HCT116 (cell line): ENCODE measurements around the gene ABR. TPM values are rescaled to one million over a fixed set of nuclear protein-coding genes. Genes with fewer than 3 reads are reported as not detected.

Experiments used
- ATAC-seq: fragments of 200-7000 bp; cut with Tn5 transposase; 2 replicates; pipeline ENCODE4 v1.9.1; 2020; ENCODE audit warnings: mild to moderate bottlenecking, moderate library complexity
- BruUV-seq: library from RNA; stranded (reverse); fragments of 400-500 nt; replicated peaks from 2 replicates; lab custom pipeline; 2021; lab: Mats Ljungman, UMichigan
- CTCF ChIA-PET: fragments of 300-600 bp; sonication (Branson Sonifier 250); formaldehyde crosslinking; loops from one replicate; lab custom pipeline; 2021; ENCODE audit warnings: antibody characterized with exemption; lab: Charles Lee
- POLR2A ChIA-PET: fragments of 300-600, 350-600 bp; sonication (Branson Sonifier 250); formaldehyde crosslinking; loops from one replicate; lab custom pipeline; 2021; ENCODE audit warnings: antibody characterized with exemption; lab: Charles Lee
- RAD21 ChIA-PET, 2 experiments: fragments of 300-600 bp; sonication (Branson Sonifier 250); formaldehyde crosslinking; loops; one replicate each; lab custom pipeline; 2023; ENCODE audit warnings: low total read pairs in 2 of 2; ENCODE audit not compliant: uncharacterized antibody in 2 of 2, unreplicated experiment in 2 of 2, low non-redundant PET in 1 of 2; lab: Charles Lee
- DNase-seq: peaks from one replicate; pipeline ENCODE4 v3.0.0-alpha.2; 2010; ENCODE audit warnings: low read depth, low spot score
- H2AFZ ChIP-seq: fragments of 200-600 bp; shearing (Covaris generic), sonication (generic); 2 replicates; pipeline ENCODE4 v1.6.1; 2017; ENCODE audit warnings: low read depth, mixed run types, mixed read lengths, antibody characterized with exemption, low read length; ENCODE audit not compliant: poor library complexity, severe bottlenecking
- H3K27ac ChIP-seq: 2 replicates; pipeline ENCODE4 v1.5.1; 2012; ENCODE audit warnings: low read depth, low read length
- H3K27me3 ChIP-seq: fragments of 200-600 bp; sonication (generic); 2 replicates; pipeline ENCODE4 v1.6.1; 2016; ENCODE audit warnings: mixed run types, low read length, mixed read lengths; ENCODE audit not compliant: insufficient read depth
- H3K36me3 ChIP-seq, 2 experiments: fragments of 200-500 bp in 1 of 2; fragments of 200-600 bp in 1 of 2; sonication (Bioruptor generic) in 1 of 2; sonication (generic) in 1 of 2; 2 replicates each; pipeline versions ENCODE4 v1.5.1 to v1.6.1; 2014 to 2016; ENCODE audit warnings: low read length in 2 of 2, inconsistent platforms in 1 of 2, mixed read lengths in 1 of 2, mixed run types in 1 of 2; ENCODE audit not compliant: insufficient read depth in 2 of 2, control insufficient read depth in 1 of 2
- H3K4me1 ChIP-seq, 2 experiments: fragments of 200-600 bp in 1 of 2; sonication (generic) in 1 of 2; 2 replicates each; pipeline versions ENCODE4 v1.5.1 to v1.6.1; 2012 to 2017; ENCODE audit warnings: low read length in 2 of 2, inconsistent platforms in 1 of 2, mild to moderate bottlenecking in 1 of 2, mixed read lengths in 1 of 2, mixed run types in 1 of 2, moderate library complexity in 1 of 2; ENCODE audit not compliant: insufficient read depth in 2 of 2, control insufficient read depth in 1 of 2
- H3K4me2 ChIP-seq: fragments of 200-600 bp; sonication (generic); 2 replicates; pipeline ENCODE4 v1.6.1; 2017; ENCODE audit warnings: mixed run types, low read length, mixed read lengths
- H3K4me3 ChIP-seq, 2 experiments: fragments of 200-600 bp in 1 of 2; sonication (generic) in 1 of 2; replicated peaks in 1 of 2; 2 replicates each; pipeline ENCODE4 v1.5.1; 2011 to 2016; ENCODE audit warnings: low read length in 2 of 2, control low read depth in 1 of 2, low read depth in 1 of 2, mild to moderate bottlenecking in 1 of 2, mixed read lengths in 1 of 2, mixed run types in 1 of 2
- H3K79me2 ChIP-seq: fragments of 200-600 bp; sonication (generic); 2 replicates; pipeline ENCODE4 v1.6.1; 2017; ENCODE audit warnings: mild to moderate bottlenecking, mixed run types, low read length, moderate library complexity, mixed read lengths; ENCODE audit not compliant: insufficient read depth
- H3K9ac ChIP-seq: fragments of 200-600 bp; sonication (generic); 2 replicates; pipeline ENCODE4 v1.6.1; 2016; ENCODE audit warnings: low read length, mixed read lengths
- H3K9me2 ChIP-seq: fragments of 200-600 bp; sonication (generic), shearing (Covaris generic); 2 replicates; pipeline ENCODE4 v1.6.1; 2017; ENCODE audit warnings: mixed run types, mild to moderate bottlenecking, moderate library complexity; ENCODE audit not compliant: insufficient read depth
- H3K9me3 ChIP-seq, 2 experiments: fragments of 200-500 bp in 1 of 2; fragments of 200-600 bp in 1 of 2; sonication (Bioruptor generic) in 1 of 2; sonication (generic) in 1 of 2; 2 replicates each; pipeline ENCODE4 v1.6.1; 2014 to 2017; ENCODE audit warnings: low read length in 2 of 2, mixed read lengths in 2 of 2, inconsistent platforms in 1 of 2, low read depth in 1 of 2, mild to moderate bottlenecking in 1 of 2, mixed run types in 1 of 2, moderate library complexity in 1 of 2; ENCODE audit not compliant: control insufficient read depth in 1 of 2, insufficient read depth in 1 of 2
- H4K20me1 ChIP-seq: fragments of 200-600 bp; sonication (generic), shearing (Covaris generic); 2 replicates; pipeline ENCODE4 v1.6.1; 2017; ENCODE audit warnings: mixed run types, mild to moderate bottlenecking, moderate library complexity; ENCODE audit not compliant: insufficient read depth
- CBX3 ChIP-seq: IDR thresholded peaks from 2 replicates; pipeline ENCODE4 v1.6.1; 2012; ENCODE audit warnings: low read depth
- CEBPB ChIP-seq: IDR thresholded peaks from 2 replicates; pipeline ENCODE4 v1.6.1; 2012; ENCODE audit warnings: low read depth
- EGR1 ChIP-seq: IDR thresholded peaks from 2 replicates; pipeline ENCODE4 v1.6.1; 2012; ENCODE audit warnings: low read depth
- ELF1 ChIP-seq: IDR thresholded peaks from 2 replicates; pipeline ENCODE4 v1.6.1; 2012; ENCODE audit warnings: low read depth, borderline replicate concordance
- JUND ChIP-seq: IDR thresholded peaks from 2 replicates; pipeline ENCODE4 v1.6.1; 2012
- POLR2A ChIP-seq: IDR thresholded peaks from 2 replicates; pipeline ENCODE4 v1.7.0; 2011; ENCODE audit warnings: borderline replicate concordance; ENCODE audit not compliant: insufficient read depth, insufficient read length; ENCODE audit errors: extremely low read depth
- RAD21 ChIP-seq: IDR thresholded peaks from 2 replicates; pipeline ENCODE4 v1.6.1; 2012; ENCODE audit warnings: low read depth, mild to moderate bottlenecking
- REST ChIP-seq: IDR thresholded peaks from 2 replicates; pipeline ENCODE4 v1.6.1; 2012; ENCODE audit warnings: low read depth
- SP1 ChIP-seq: IDR thresholded peaks from 2 replicates; pipeline ENCODE4 v1.6.1; 2012; ENCODE audit warnings: low read depth
- SRF ChIP-seq: IDR thresholded peaks from 2 replicates; pipeline ENCODE4 v1.6.1; 2012; ENCODE audit warnings: low read depth
- TCF7L2 ChIP-seq: IDR thresholded peaks from 2 replicates; pipeline ENCODE4 v1.7.0; 2011; ENCODE audit warnings: borderline replicate concordance, inconsistent platforms; ENCODE audit not compliant: insufficient read depth, insufficient read length; ENCODE audit errors: extremely low read depth
- ZNF274 ChIP-seq: fragments of 200-500 bp; sonication (Bioruptor generic); IDR thresholded peaks from 2 replicates; pipeline ENCODE4 v1.6.1; 2014; ENCODE audit warnings: mild to moderate bottlenecking, low read depth, low read length, inconsistent platforms
- intact Hi-C: fragments of 100-400 bp; cut with micrococcal nuclease; formaldehyde crosslinking; loops from 2 replicates; pipeline ENCODE4 v1.10.0; 2022
- total RNA-seq: library from RNA; stranded (reverse); gene quantifications from one replicate; pipeline ENCODE4 v1.2.1, GENCODE V29; 2021; ENCODE audit not compliant: unreplicated experiment
- TF ChIP-seq, protein P1 (sequence below), 3 experiments: fragments of 200-600 bp in 1 of 3; sonication (generic) in 1 of 3; IDR thresholded peaks in 2 of 3; conservative IDR thresholded peaks in 1 of 3; 2 replicates each; pipeline ENCODE4 v1.5.1; 2012 to 2017; ENCODE audit warnings: low read depth in 2 of 3, low read length in 2 of 3, antibody characterized with exemption in 1 of 3, borderline replicate concordance in 1 of 3, control low read depth in 1 of 3, mild to moderate bottlenecking in 1 of 3, mixed read lengths in 1 of 3, mixed run types in 1 of 3, moderate library complexity in 1 of 3; ENCODE audit not compliant: insufficient read depth in 1 of 3
- TF ChIP-seq, protein P2 (sequence below): IDR thresholded peaks from 2 replicates; pipeline ENCODE4 v1.6.1; 2012
- TF ChIP-seq, protein P3 (sequence below): IDR thresholded peaks from 2 replicates; pipeline ENCODE4 v1.6.1; 2012

ABR gene
- total RNA-seq, 1 experiment from 2014 or later: 58.5 TPM

DNA sequence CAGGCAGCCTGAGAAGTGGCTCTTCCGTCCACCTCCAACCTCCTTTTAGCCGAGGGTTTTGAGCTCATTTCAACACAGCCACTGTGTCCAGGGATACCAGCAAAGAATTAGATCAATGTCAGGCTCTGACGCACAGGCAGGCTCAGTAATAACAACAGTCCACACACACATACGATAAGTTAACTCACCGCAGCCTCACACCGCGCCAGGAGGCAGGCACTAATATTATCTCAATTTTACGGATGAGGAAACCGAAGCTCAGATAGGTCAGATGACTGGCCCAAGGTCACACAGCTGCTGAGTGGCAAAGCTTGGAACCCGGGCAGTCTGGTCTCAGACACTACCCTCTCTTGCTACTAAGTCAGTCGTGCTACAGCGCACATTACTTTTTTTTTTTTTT, 22.9 kb downstream of the ABR start:
- no peak overlapping the region for H3K4me2 ChIP-seq
- no peak overlapping the region for H2AFZ ChIP-seq
- ChIA-PET RAD21 (no interaction called here), POLR2A (no interaction called here), CTCF (interaction anchor here (0.9 to 1.1 kb wide), 3 partner anchors 9 to 99 kb away, joined by 3 to 4 read pairs (median 3); no protein-coding TSS in a partner anchor)
- H3K27me3 ChIP-seq: no peaks in the 10 kb centered on the region
- DNase-seq: no peak
- no TSS peak for BruUV-seq
- no peak overlapping the region for H3K27ac ChIP-seq
- intact Hi-C loops: no loop called here
- no peaks in the 10 kb centered on the region; a peak in 1 of 4 replicates for H3K36me3 ChIP-seq
- no peak for ATAC-seq
- H3K4me1 ChIP-seq: no peaks in the 10 kb centered on the region
- no peaks in the 10 kb centered on the region for H3K79me2 ChIP-seq
- H3K9me3 ChIP-seq: no peaks in the 10 kb centered on the region
- TF ChIP-seq SRF: no peak
- TF ChIP-seq, protein P1, sequence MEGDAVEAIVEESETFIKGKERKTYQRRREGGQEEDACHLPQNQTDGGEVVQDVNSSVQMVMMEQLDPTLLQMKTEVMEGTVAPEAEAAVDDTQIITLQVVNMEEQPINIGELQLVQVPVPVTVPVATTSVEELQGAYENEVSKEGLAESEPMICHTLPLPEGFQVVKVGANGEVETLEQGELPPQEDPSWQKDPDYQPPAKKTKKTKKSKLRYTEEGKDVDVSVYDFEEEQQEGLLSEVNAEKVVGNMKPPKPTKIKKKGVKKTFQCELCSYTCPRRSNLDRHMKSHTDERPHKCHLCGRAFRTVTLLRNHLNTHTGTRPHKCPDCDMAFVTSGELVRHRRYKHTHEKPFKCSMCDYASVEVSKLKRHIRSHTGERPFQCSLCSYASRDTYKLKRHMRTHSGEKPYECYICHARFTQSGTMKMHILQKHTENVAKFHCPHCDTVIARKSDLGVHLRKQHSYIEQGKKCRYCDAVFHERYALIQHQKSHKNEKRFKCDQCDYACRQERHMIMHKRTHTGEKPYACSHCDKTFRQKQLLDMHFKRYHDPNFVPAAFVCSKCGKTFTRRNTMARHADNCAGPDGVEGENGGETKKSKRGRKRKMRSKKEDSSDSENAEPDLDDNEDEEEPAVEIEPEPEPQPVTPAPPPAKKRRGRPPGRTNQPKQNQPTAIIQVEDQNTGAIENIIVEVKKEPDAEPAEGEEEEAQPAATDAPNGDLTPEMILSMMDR (IDR thresholded peaks at IDR 0.05 in 2 of 3, conservative IDR thresholded peaks at IDR 0.05 in 1 of 3; ENCODE audit: borderline replicate concordance in 1 of 3, insufficient read depth in 1 of 3, low read depth in 2 of 3, low read length in 2 of 3): no peak
- no peak for TF ChIP-seq TCF7L2
- no peak overlapping the region for H3K9ac ChIP-seq
- no peaks in the 10 kb centered on the region for H3K9me2 ChIP-seq
- no peak overlapping the region for H3K4me3 ChIP-seq
- no peaks in the 10 kb centered on the region for H4K20me1 ChIP-seq

- no peak for DNase-seq
- ChIA-PET RAD21 (no interaction called here), CTCF (no interaction called here), POLR2A (no interaction called here)
- no peak overlapping the region for H3K27ac ChIP-seq
- no peaks in the 10 kb centered on the region for H3K79me2 ChIP-seq
- no peaks in the 10 kb centered on the region; a peak in 1 of 4 replicates for H3K36me3 ChIP-seq
- H3K4me3 ChIP-seq: no peak overlapping the region
- H3K4me1 ChIP-seq: peaks cover 0 to 5% of the 10 kb centered on the region in 2 experiments; a peak in 1 of 4 replicates
- H4K20me1 ChIP-seq: no peaks in the 10 kb centered on the region
- H3K9ac ChIP-seq: no peak overlapping the region
- no peak overlapping the region for H3K4me2 ChIP-seq
- no TSS peak for BruUV-seq
- intact Hi-C loops: no loop called here
- no peaks in the 10 kb centered on the region for H3K9me2 ChIP-seq
- no peaks in the 10 kb centered on the region for H3K27me3 ChIP-seq
- no peaks in the 10 kb centered on the region for H3K9me3 ChIP-seq
- ATAC-seq: no peak
- no peak overlapping the region for H2AFZ ChIP-seq
- no peak for TF ChIP-seq ELF1
- TF ChIP-seq CBX3: no peak
- TF ChIP-seq JUND: no peak
- no peak for TF ChIP-seq CEBPB
- TF ChIP-seq SP1: no peak
- no peak for TF ChIP-seq SRF
- no peak for TF ChIP-seq ZNF274
- TF ChIP-seq, protein P2, sequence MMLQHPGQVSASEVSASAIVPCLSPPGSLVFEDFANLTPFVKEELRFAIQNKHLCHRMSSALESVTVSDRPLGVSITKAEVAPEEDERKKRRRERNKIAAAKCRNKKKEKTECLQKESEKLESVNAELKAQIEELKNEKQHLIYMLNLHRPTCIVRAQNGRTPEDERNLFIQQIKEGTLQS: no peak
- TF ChIP-seq POLR2A: no peak
- TF ChIP-seq EGR1: no peak
- no peak for TF ChIP-seq RAD21
- no peak for TF ChIP-seq TCF7L2
- TF ChIP-seq, protein P3, sequence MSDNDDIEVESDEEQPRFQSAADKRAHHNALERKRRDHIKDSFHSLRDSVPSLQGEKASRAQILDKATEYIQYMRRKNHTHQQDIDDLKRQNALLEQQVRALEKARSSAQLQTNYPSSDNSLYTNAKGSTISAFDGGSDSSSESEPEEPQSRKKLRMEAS: no peak
- TF ChIP-seq REST: no peak
Observed at GRCh38 chr17:1154704-1155103, 25.1 kb downstream of the ABR start.
